Neuronal stem cell (in vitro differentiated cells): ENCODE results near the gene MKLN1.

Experiments used
- DNase-seq: peaks from one replicate; pipeline ENCODE4 v3.0.0-alpha.2; 2013; ENCODE audit warnings: low spot score
- H2AFZ ChIP-seq: one replicate; pipeline ENCODE4 v1.6.1; 2013; ENCODE audit warnings: mild to moderate bottlenecking, low read length, inconsistent platforms
- H2AK5ac ChIP-seq: 2 replicates; pipeline ENCODE4 v1.6.1; 2013; ENCODE audit warnings: low read depth, mild to moderate bottlenecking, inconsistent platforms, low read length, moderate library complexity, mixed read lengths
- H2BK120ac ChIP-seq: 2 replicates; pipeline ENCODE4 v1.6.1; 2013; ENCODE audit warnings: low read depth, mild to moderate bottlenecking, inconsistent platforms, low read length, moderate library complexity, mixed read lengths
- H2BK12ac ChIP-seq: one replicate; pipeline ENCODE4 v1.6.1; 2013; ENCODE audit warnings: low read length, inconsistent platforms
- H2BK15ac ChIP-seq: 2 replicates; pipeline ENCODE4 v1.6.1; 2013; ENCODE audit warnings: mild to moderate bottlenecking, low read length, inconsistent platforms, mixed read lengths
- H2BK5ac ChIP-seq: one replicate; pipeline ENCODE4 v1.6.1; 2013; ENCODE audit warnings: inconsistent platforms, mild to moderate bottlenecking, low read length, moderate library complexity
- H3K14ac ChIP-seq: one replicate; pipeline ENCODE4 v1.6.1; 2013; ENCODE audit warnings: low read length, inconsistent platforms
- H3K18ac ChIP-seq: 2 replicates; pipeline ENCODE4 v1.6.1; 2013; ENCODE audit warnings: low read length, inconsistent platforms
- H3K23ac ChIP-seq: 2 replicates; pipeline ENCODE4 v1.6.1; 2013; ENCODE audit warnings: low read depth, mild to moderate bottlenecking, mixed read lengths, low read length, inconsistent platforms; ENCODE audit not compliant: poor library complexity
- H3K27ac ChIP-seq: replicated peaks from 3 replicates; pipeline ENCODE4 v1.5.1; 2013; ENCODE audit warnings: low read length, inconsistent platforms
- H3K27me3 ChIP-seq, 3 experiments: 2 replicates each; pipeline ENCODE4 v1.6.1; 2013; ENCODE audit warnings: low read length in 3 of 3, mild to moderate bottlenecking in 2 of 3, inconsistent platforms in 1 of 3, low read depth in 1 of 3, mixed read lengths in 1 of 3, moderate library complexity in 1 of 3; ENCODE audit not compliant: control insufficient read depth in 3 of 3, insufficient read depth in 3 of 3
- H3K36me3 ChIP-seq, 2 donors: replicated peaks in 1 of 2; 2 replicates each; pipeline ENCODE4 v1.6.1; 2013; ENCODE audit warnings: low read length in 2 of 2; ENCODE audit not compliant: control insufficient read depth in 2 of 2, insufficient read depth in 2 of 2
- H3K4ac ChIP-seq: 2 replicates; pipeline ENCODE4 v1.6.1; 2013; ENCODE audit warnings: inconsistent platforms, mild to moderate bottlenecking, low read length, moderate library complexity
- H3K4me1 ChIP-seq, 2 donors: 1 replicate in 1 of 2; 2 replicates in 1 of 2; pipeline ENCODE4 v1.6.1; 2013; ENCODE audit warnings: low read length in 2 of 2, low read depth in 1 of 2; ENCODE audit not compliant: control insufficient read depth in 2 of 2, insufficient read depth in 1 of 2
- H3K4me2 ChIP-seq: one replicate; pipeline ENCODE4 v1.6.1; 2013; ENCODE audit warnings: mild to moderate bottlenecking, low read length, inconsistent platforms; ENCODE audit not compliant: insufficient read depth, poor library complexity, severe bottlenecking
- H3K4me3 ChIP-seq, 2 donors: 2 replicates each; pipeline ENCODE4 v1.5.1; 2013; ENCODE audit warnings: low read length in 2 of 2, mild to moderate bottlenecking in 2 of 2, inconsistent platforms in 1 of 2, moderate library complexity in 1 of 2
- H3K79me1 ChIP-seq: one replicate; pipeline ENCODE4 v1.6.1; 2013; ENCODE audit warnings: low read depth, mild to moderate bottlenecking, inconsistent platforms, low read length, moderate library complexity
- H3K9ac ChIP-seq: one replicate; pipeline ENCODE4 v1.6.1; 2013; ENCODE audit warnings: mild to moderate bottlenecking, low read depth, low read length, inconsistent platforms; ENCODE audit not compliant: poor library complexity
- H3K9me3 ChIP-seq, 2 donors: replicated peaks in 1 of 2; 2 replicates each; pipeline versions ENCODE3 to v1.6.1; 2013; ENCODE audit warnings: low read length in 2 of 2, mild to moderate bottlenecking in 2 of 2, inconsistent platforms in 1 of 2, low read depth in 1 of 2, mixed read lengths in 1 of 2, moderate library complexity in 1 of 2; ENCODE audit not compliant: control insufficient read depth in 2 of 2, insufficient read depth in 1 of 2
- H4K8ac ChIP-seq: one replicate; pipeline ENCODE4 v1.6.1; 2013; ENCODE audit warnings: low read depth, mild to moderate bottlenecking, inconsistent platforms, low read length, moderate library complexity
- H4K91ac ChIP-seq: one replicate; pipeline ENCODE4 v1.6.1; 2013; ENCODE audit warnings: low read length, low read depth, mild to moderate bottlenecking, inconsistent platforms; ENCODE audit not compliant: poor library complexity
- WGBS, 2 donors: extraction: QIAGEN DNeasy Blood & Tissue Kit; methylation state at CpG; one replicate each; pipeline ENCODE4 v1.1.7; 2013; ENCODE audit warnings: missing lambda C conversion rate in 2 of 2, mixed read lengths in 1 of 2; ENCODE audit not compliant: insufficient read length in 2 of 2, insufficient replicate concordance in 1 of 2; ENCODE audit errors: extremely low coverage in 2 of 2; 5-methylcytosine and 5-hydroxymethylcytosine counted together

The MKLN1 gene

DNA sequence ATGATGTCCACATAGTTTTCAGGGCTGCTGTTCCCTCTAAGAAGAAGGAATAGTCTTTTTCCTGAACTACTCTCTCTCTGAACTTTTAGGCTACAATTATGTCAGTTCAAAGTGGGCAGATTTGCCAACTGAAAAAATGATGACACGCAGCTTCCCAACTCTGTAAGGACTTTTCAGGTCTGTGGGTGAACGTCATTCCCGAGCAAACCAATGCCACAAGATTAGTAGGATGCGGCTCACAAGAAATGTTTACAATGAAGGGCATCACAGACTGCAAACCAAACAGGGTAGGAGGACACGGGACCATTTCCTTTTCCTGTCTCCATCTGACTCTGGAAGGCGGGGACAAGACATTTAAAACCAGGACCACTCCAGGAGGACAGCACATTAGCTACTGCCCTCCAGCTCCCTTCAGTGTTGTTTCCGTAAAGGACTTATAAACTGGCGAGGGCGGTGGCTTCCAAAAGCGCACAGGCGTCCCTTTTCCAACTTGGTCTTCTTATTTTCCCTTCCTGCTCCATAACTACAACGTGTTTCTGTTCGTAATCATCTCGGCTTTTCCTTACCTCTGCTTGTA, 539 bp upstream of the MKLN1 start:
- Histone ChIP-seq H3K27ac (peak overlapping the region; percentile 62), H3K4me3 (peak overlapping the region; percentile 75 to 93), H3K36me3 (peaks cover 0 to 4% of the 10 kb centered on the region in 2 donors), H3K14ac (no peak overlapping the region), H3K4ac (no peak overlapping the region), H2BK120ac (no peak overlapping the region), H2BK15ac (no peak overlapping the region), H3K18ac (peak overlapping the region; percentile 62), H2BK12ac (no peak overlapping the region), H3K9ac (peak overlapping the region; percentile 9), H3K4me2 (peak overlapping the region; percentile 86), H2BK5ac (peak overlapping the region; percentile 97), H4K8ac (no peak overlapping the region), H3K23ac (peak overlapping the region; percentile 89), H3K4me1 (peaks cover 3 to 9% of the 10 kb centered on the region in 2 donors), H3K27me3 (no peaks in the 10 kb centered on the region), H3K79me1 (peaks cover 4% of the 10 kb centered on the region), H2AFZ (peak overlapping the region; percentile 89), H2AK5ac (no peak overlapping the region), H4K91ac (no peak overlapping the region), H3K9me3 (peaks cover 0 to 5% of the 10 kb centered on the region in 2 donors)
- DNase-seq, result no peak
- WGBS, 2 donors, result no CpG with 5 or more reads among the region's 14 CpGs

DNA sequence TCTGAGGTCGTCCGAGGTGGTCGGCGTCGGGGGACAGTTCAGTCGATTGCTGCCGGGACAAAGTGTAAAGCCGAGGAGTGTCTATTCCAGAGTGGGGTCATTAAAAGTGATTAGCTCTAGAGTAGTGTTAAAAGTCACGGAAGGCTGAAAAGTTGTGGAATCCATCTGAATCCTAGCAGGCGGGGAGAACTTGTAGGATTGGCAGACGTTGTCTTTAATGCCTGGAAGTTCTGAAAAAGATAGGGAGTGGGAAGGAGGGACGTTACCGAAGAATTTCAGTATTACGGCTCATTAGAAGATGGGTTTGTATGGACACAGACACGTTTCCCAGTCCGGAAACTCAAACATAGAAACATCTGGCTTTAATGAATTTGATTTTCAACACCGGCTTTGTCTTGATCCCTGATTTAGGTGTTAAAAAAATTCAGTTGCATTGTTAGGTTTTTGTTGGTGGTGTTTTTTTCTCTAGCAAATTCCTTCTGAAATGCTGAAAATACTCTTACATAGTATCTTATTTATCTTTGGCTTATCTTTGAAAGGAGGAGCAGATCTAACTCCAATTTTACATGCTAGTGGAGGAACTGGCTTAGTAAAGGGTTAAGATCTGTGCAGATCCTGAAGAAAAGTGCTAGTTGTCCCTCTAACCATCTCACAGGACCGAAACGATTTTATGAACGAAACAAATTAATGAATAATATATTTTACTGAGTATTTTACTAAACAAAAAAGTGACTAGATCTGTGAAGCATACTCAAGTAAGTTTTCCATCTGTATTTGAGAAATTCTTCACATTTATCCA, 900 bp downstream of the MKLN1 start:
- peaks cover 0 to 14% of the 10 kb centered on the region in 2 donors for H3K36me3 ChIP-seq
- peak overlapping the region; percentile 99 for H3K9ac ChIP-seq
- H3K14ac ChIP-seq, result no peak overlapping the region
- peak overlapping the region; percentile 100 for H3K18ac ChIP-seq
- peak overlapping the region; percentile 93 to 95 for H3K4me3 ChIP-seq
- H3K4me2 ChIP-seq, result no peak overlapping the region
- H3K23ac ChIP-seq, result peak overlapping the region; percentile 89
- DNase-seq, result no peak
- H2BK5ac ChIP-seq, result peak overlapping the region; percentile 97
- no peak overlapping the region for H4K8ac ChIP-seq
- H3K79me1 ChIP-seq, result peaks cover 4% of the 10 kb centered on the region
- H3K4me1 ChIP-seq, result peaks cover 3 to 9% of the 10 kb centered on the region in 2 donors
- H2AFZ ChIP-seq, result peak overlapping the region; percentile 89
- H2BK12ac ChIP-seq, result no peak overlapping the region
- no peak overlapping the region for H3K27ac ChIP-seq
- H2AK5ac ChIP-seq, result peak overlapping the region; percentile 83
- H3K4ac ChIP-seq, result no peak overlapping the region
- WGBS, 2 donors, result no CpG with 5 or more reads among the region's 20 CpGs
- H4K91ac ChIP-seq, result no peak overlapping the region
- H2BK15ac ChIP-seq, result no peak overlapping the region
- H3K9me3 ChIP-seq, result peaks cover 0 to 11% of the 10 kb centered on the region in 2 donors
- H3K27me3 ChIP-seq, result no peaks in the 10 kb centered on the region
- H2BK120ac ChIP-seq, result peak overlapping the region; percentile 49

DNA sequence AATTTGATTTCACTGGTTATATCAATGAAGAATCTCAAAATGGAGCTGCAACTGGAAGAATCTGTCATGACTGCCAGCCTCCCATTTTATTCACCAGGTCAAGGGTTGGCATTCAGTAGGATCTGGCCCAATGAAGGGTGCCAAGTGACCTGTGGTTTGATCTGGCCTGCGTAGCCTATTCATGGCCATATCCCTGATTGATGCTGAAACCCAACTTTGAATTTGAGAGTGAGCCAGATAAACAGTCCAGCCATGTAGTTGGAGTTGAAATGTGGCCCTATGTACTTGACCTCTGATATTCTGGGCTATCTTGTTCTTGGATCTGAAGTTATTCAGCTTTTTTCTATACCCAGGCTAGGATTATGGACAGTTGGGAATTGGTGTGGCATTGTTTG, 1.5 kb downstream of the MKLN1 start:
- Histone ChIP-seq H2BK12ac (no peak overlapping the region), H3K27me3 (no peaks in the 10 kb centered on the region), H3K4me1 (peaks cover 3 to 9% of the 10 kb centered on the region in 2 donors), H3K27ac (no peak overlapping the region), H2BK5ac (no peak overlapping the region), H3K23ac (no peak overlapping the region), H3K4me3 (peak overlapping the region in 1 of 2 donors; percentile 93), H3K4ac (no peak overlapping the region), H3K4me2 (no peak overlapping the region), H3K79me1 (peaks cover 4% of the 10 kb centered on the region), H3K18ac (no peak overlapping the region), H2BK15ac (no peak overlapping the region), H2BK120ac (no peak overlapping the region), H3K14ac (no peak overlapping the region), H4K8ac (no peak overlapping the region), H3K9me3 (peaks cover 2 to 11% of the 10 kb centered on the region in 2 donors), H4K91ac (no peak overlapping the region), H3K36me3 (peaks cover 0 to 14% of the 10 kb centered on the region in 2 donors), H3K9ac (no peak overlapping the region), H2AK5ac (no peak overlapping the region), H2AFZ (no peak overlapping the region)
- no peak for DNase-seq
- no CpG with 5 or more reads among the region's 1 CpG for WGBS, 2 donors

DNA sequence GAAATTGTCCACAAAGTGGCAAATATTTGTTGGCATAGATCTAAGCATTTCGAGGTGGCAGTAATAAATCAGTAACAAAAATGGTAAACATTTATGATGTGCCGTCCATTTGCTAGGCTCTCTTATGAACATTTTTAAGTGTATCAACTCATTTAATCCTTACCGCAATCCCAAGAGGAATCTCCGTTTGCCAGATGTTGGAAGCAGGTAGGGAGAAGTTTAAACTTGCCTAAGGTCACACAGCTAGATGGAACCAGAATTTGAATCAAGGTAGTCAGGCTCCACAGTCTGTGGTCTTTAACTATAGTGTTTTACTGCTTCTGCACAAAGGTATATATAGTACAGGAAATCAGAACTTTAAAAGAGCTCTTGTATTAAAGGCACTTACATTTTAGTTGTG, 2.6 kb downstream of the MKLN1 start:
- Histone ChIP-seq H3K23ac (no peak overlapping the region), H3K18ac (no peak overlapping the region), H2BK12ac (no peak overlapping the region), H3K9ac (no peak overlapping the region), H3K27ac (no peak overlapping the region), H3K4me3 (no peak overlapping the region), H3K27me3 (no peaks in the 10 kb centered on the region), H3K36me3 (peaks cover 0 to 14% of the 10 kb centered on the region in 2 donors), H3K14ac (no peak overlapping the region), H2AFZ (no peak overlapping the region), H3K4ac (no peak overlapping the region), H3K4me2 (no peak overlapping the region), H3K4me1 (peaks cover 3 to 9% of the 10 kb centered on the region in 2 donors), H3K79me1 (peaks cover 4% of the 10 kb centered on the region), H2BK15ac (no peak overlapping the region), H4K91ac (no peak overlapping the region), H3K9me3 (peaks cover 2 to 14% of the 10 kb centered on the region in 2 donors), H4K8ac (no peak overlapping the region), H2BK120ac (no peak overlapping the region), H2AK5ac (no peak overlapping the region), H2BK5ac (no peak overlapping the region)
- WGBS, 2 donors, result no CpG with 5 or more reads among the region's 4 CpGs
- no peak for DNase-seq
